Liver (tissue), 9 donors: ENCODE data around the gene NAP1L3. TPM values are rescaled to one million over a fixed set of nuclear protein-coding genes. Genes with fewer than 3 reads are reported as not detected.

Experiments
- DNase-seq: peaks from one replicate; pipeline ENCODE4 v3.0.0-alpha.2; 2017; ENCODE audit warnings: low spot score
- H3K27ac ChIP-seq, 2 donors: one replicate each; pipeline ENCODE4 v1.7.0; 2013; ENCODE audit warnings: inconsistent platforms in 2 of 2, low read length in 2 of 2, control low read depth in 1 of 2, low read depth in 1 of 2, mild to moderate bottlenecking in 1 of 2
- H3K27me3 ChIP-seq, 4 donors: one replicate each; pipeline versions ENCODE4 v1.6.1 to v1.7.0; 2013; ENCODE audit warnings: low read length in 3 of 4, inconsistent platforms in 1 of 4, mild to moderate bottlenecking in 1 of 4, moderate library complexity in 1 of 4; ENCODE audit not compliant: control insufficient read depth in 4 of 4, insufficient read depth in 4 of 4
- H3K36me3 ChIP-seq, 4 donors: one replicate each; pipeline versions ENCODE4 v1.6.1 to v1.7.0; 2013; ENCODE audit warnings: low read length in 3 of 4, mild to moderate bottlenecking in 3 of 4, low read depth in 1 of 4, moderate library complexity in 1 of 4; ENCODE audit not compliant: control insufficient read depth in 4 of 4, insufficient read depth in 3 of 4
- H3K4me1 ChIP-seq, 4 donors: one replicate each; pipeline versions ENCODE4 v1.6.1 to v1.7.0; 2013; ENCODE audit warnings: low read length in 3 of 4, mild to moderate bottlenecking in 3 of 4, moderate library complexity in 1 of 4; ENCODE audit not compliant: control insufficient read depth in 4 of 4, insufficient read depth in 4 of 4
- H3K4me3 ChIP-seq, 3 donors: one replicate each; pipeline versions ENCODE4 v1.6.1 to v1.7.0; 2013; ENCODE audit warnings: low read length in 3 of 3, control low read depth in 1 of 3, low read depth in 1 of 3, mild to moderate bottlenecking in 1 of 3
- H3K9ac ChIP-seq, 2 donors: one replicate each; pipeline ENCODE4 v1.7.0; 2013; ENCODE audit warnings: low read length in 2 of 2, mild to moderate bottlenecking in 2 of 2, moderate library complexity in 2 of 2, control low read depth in 1 of 2, low read depth in 1 of 2
- H3K9me3 ChIP-seq, 4 donors: one replicate each; pipeline versions ENCODE4 v1.6.1 to v1.7.0; 2013; ENCODE audit warnings: low read length in 3 of 4; ENCODE audit not compliant: control insufficient read depth in 4 of 4
- HNF4G ChIP-seq: IDR thresholded peaks from 2 replicates; pipeline ENCODE4 v1.6.1; 2016; ENCODE audit warnings: antibody characterized with exemption
- NR2F2 ChIP-seq: IDR thresholded peaks from 2 replicates; pipeline ENCODE4 v1.6.1; 2016; ENCODE audit warnings: antibody characterized with exemption
- RAD21 ChIP-seq, 2 donors: IDR thresholded peaks; 2 replicates each; pipeline ENCODE4 v1.6.1; 2016; ENCODE audit warnings: antibody characterized with exemption in 2 of 2, mild to moderate bottlenecking in 2 of 2
- SP1 ChIP-seq: IDR thresholded peaks from 2 replicates; pipeline ENCODE4 v1.6.1; 2018; ENCODE audit warnings: antibody characterized with exemption, mild to moderate bottlenecking
- TAF1 ChIP-seq: conservative IDR thresholded peaks from 2 replicates; pipeline ENCODE4 v1.6.1; 2016; ENCODE audit warnings: antibody characterized with exemption, mild to moderate bottlenecking
- YY1 ChIP-seq: IDR thresholded peaks from 2 replicates; pipeline ENCODE4 v1.6.1; 2016; ENCODE audit warnings: antibody characterized with exemption, mild to moderate bottlenecking
- WGBS: extraction: QIAGEN DNeasy Blood & Tissue Kit; methylation state at CpG from one replicate; pipeline ENCODE4 v1.1.7; 2013; 5-methylcytosine and 5-hydroxymethylcytosine counted together
- polyA plus RNA-seq, 2 donors: library from polyadenylated mRNA; stranded (reverse) in 1 of 2; unstranded in 1 of 2; fragments of 200-250 nt in 1 of 2; fragments of >200 nt in 1 of 2; fragmentation: Nextera tagmentation in 1 of 2; extraction: Ambion mirVana in 1 of 2; gene quantifications; one replicate each; pipeline versions ENCODE4 v1.2.1 to v1.2.3, GENCODE V29; 2013 to 2015
- total RNA-seq, 2 donors: library from RNA; depleted of rRNA; stranded (reverse); fragments of >200 nt; gene quantifications; one replicate each; pipeline ENCODE4 v1.2.3, GENCODE V29; 2014
- TF ChIP-seq, protein P1 (sequence below): IDR thresholded peaks from 2 replicates; pipeline ENCODE4 v1.6.1; 2016; ENCODE audit warnings: antibody characterized with exemption
- TF ChIP-seq, protein P2 (sequence below): IDR thresholded peaks from 2 replicates; pipeline ENCODE4 v1.6.1; 2016; ENCODE audit warnings: antibody characterized with exemption
- donor health status: healthy.
- donor health status: healthy.
- donor health status: healthy.
- donor health status: healthy.
- donor health status: healthy.

NAP1L3 gene
- total and polyA plus RNA-seq, 4 donors, result 0.69 to 1.2 (median 0.85) TPM

DNA sequence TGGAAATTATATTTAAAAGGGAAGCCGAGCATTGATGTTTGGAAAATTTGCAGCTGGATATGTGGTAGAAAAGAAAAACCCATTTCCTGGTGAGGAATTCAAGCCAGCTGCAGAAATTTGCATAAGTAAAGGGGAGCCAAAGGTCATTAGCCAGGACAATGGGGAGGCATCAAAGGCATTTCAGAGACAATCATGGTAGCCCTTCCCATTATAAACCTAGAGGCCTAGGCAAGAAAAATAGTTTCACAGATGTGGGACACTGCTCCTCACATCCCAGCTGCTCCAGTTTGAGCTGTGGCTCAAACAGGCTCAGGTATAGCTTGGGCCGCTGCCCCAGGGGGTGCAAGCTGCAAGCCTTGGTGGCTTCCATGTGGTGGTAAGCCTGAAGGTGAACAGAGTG, 35.8 kb downstream of the NAP1L3 start:
- no peak for DNase-seq
- Histone ChIP-seq H3K9me3 (peaks cover 0 to 4% (median 2%) of the 10 kb centered on the region in 4 donors), H3K36me3 (no peaks in the 10 kb centered on the region), H3K4me1 (no peaks in the 10 kb centered on the region), H3K27ac (no peak overlapping the region), H3K27me3 (no peaks in the 10 kb centered on the region), H3K4me3 (no peak overlapping the region), H3K9ac (no peak overlapping the region)
- WGBS, result 82% methylated on average over 2 of the region's 2 CpGs
- no peak for TF ChIP-seq SP1
- TF ChIP-seq YY1, result no peak
- TF ChIP-seq, protein P1, sequence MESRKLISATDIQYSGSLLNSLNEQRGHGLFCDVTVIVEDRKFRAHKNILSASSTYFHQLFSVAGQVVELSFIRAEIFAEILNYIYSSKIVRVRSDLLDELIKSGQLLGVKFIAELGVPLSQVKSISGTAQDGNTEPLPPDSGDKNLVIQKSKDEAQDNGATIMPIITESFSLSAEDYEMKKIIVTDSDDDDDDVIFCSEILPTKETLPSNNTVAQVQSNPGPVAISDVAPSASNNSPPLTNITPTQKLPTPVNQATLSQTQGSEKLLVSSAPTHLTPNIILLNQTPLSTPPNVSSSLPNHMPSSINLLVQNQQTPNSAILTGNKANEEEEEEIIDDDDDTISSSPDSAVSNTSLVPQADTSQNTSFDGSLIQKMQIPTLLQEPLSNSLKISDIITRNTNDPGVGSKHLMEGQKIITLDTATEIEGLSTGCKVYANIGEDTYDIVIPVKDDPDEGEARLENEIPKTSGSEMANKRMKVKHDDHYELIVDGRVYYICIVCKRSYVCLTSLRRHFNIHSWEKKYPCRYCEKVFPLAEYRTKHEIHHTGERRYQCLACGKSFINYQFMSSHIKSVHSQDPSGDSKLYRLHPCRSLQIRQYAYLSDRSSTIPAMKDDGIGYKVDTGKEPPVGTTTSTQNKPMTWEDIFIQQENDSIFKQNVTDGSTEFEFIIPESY, result no peak
- TF ChIP-seq TAF1, result no peak
- TF ChIP-seq RAD21 (IDR thresholded peaks at IDR 0.05), result no peak
- TF ChIP-seq, protein P2, sequence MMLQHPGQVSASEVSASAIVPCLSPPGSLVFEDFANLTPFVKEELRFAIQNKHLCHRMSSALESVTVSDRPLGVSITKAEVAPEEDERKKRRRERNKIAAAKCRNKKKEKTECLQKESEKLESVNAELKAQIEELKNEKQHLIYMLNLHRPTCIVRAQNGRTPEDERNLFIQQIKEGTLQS, result no peak
- no peak for TF ChIP-seq HNF4G
- TF ChIP-seq NR2F2, result no peak

Other genes with a start within 250 kb of the NAP1L3 start
- gene FAM133A, start 628 bp upstream of the NAP1L3 start, total RNA-seq, result not detected
- gene FAM133A, start 628 bp upstream of the NAP1L3 start, polyA plus RNA-seq, result under 1 TPM in 1 of 2 donors, not detected in 1; 0.02 TPM